Measurements from ENCODE around the gene TMUB2. TPM values are rescaled to one million over a fixed set of nuclear protein-coding genes. Genes with fewer than 3 reads are reported as not detected.
"Not testable (repeated sequence)": the region's sequence is repeated elsewhere in the genome, so short reads cannot be mapped to it uniquely, and the experiment has no call there.

Gene TMUB2
- total and polyA plus RNA-seq, 8 donors, result 10.7 to 62.4 (median 16.3) TPM

DNA sequence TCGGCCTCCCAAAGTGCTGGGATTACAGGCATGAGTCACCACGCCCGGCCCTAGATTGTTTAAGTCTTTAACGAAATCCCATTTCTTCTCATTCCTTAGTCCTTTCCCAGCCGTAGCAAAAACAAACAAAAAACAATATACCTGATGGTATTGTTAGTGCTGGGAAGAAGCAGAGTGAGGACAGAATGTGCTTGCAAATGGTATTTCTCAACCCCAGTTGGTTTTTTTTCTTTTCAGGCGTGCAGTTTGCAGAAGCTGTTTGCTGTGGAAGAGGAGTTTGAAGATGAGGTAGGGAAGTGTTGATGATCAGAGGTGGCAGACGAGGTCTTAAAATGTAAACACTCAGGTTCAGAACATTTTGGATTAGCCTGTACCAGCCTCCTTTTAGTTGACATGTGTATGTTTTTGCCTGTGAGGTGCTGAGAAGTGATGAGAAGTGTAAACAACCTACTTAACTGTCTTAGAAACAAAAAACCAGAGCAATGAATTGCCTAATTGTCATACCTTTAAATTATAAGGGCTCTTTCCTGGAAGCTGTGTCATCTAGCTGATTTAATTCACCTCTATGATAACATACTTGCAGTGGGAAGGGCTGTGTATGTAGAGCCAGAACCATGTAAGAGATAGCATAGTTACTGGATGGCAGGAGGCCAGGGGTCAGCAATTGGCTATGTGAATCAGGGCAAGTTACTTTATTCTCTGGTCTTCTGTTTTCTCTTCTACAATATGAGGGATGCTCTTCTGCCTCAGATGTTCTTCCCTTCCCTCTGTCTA is 41.6 kb upstream of the TMUB2 start:
- Histone ChIP-seq H3K27me3 (no peaks in the 10 kb centered on the region), H3K9me3 (no peaks in the 10 kb centered on the region), H3K4me1 (peaks cover 7 to 17% (median 15%) of the 10 kb centered on the region in 4 donors), H3K36me3 (peaks cover 0 to 10% (median 0%) of the 10 kb centered on the region in 4 donors), H3K27ac (no peak overlapping the region), H3K4me3 (no peak overlapping the region)
- TF ChIP-seq POLR2A (IDR thresholded peaks at IDR 0.05) (no peak), EP300 (IDR thresholded peaks at IDR 0.05) (no peak), CTCF (IDR thresholded peaks at IDR 0.05) (no peak), POLR2AphosphoS5 (IDR thresholded peaks at IDR 0.05) (no peak)
- 71 to 80% (median 79%) methylated on average over 7 of the region's 7 CpGs for WGBS, 5 donors
- intact Hi-C loops (cut with DNase I; ENCODE audit: low total_unique reads), result no loop called here
- no peak for DNase-seq

DNA sequence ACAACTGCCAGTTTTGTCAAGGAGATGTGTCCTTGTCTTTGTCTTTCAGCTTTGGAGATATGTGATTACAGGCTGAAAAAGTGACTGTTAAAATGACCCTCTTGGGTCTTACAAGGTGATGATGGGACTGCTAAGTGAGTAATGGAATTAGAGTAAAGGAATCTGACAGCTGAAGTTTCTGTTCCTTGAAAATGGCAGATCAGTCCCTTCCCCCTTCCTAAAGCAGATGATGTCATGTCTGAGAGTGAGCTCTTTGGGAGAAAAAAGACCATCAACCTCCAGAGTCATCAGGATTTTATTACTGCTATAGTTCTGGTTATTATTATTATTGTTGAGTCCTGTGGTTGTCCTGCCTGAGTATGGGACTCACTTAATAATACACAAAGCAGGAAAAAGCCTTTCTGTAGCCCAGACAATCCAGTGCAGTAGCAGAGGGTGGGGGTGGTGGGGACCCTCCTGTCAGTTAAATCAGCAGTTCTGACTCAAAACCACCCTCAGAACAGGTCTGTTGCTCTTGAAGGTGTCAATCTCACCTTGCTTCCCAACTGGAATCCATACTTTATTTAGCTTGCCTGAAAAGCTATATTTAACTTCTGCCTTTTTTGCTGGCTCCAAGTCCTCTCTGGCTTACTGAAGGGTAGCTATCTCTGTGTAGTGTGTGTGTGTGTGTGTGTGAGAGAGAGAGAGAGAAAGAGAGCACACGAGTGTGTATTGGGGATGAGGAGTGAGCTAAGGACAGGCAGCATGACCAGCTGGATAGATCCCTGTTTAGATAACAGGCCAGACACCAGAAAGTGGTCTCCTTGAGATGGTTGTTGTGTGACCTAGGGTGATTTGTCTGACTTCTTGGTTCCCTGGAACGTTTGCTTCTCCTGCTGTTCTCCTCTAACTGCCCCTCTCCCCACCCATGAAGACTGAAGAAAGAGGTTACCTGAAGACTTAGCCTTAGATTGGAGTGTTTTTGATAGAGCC is 40.1 kb upstream of the TMUB2 start:
- Histone ChIP-seq H3K27me3 (no peaks in the 10 kb centered on the region), H3K9me3 (no peaks in the 10 kb centered on the region), H3K4me3 (no peak overlapping the region), H3K36me3 (peaks cover 0 to 10% (median 0%) of the 10 kb centered on the region in 4 donors), H3K4me1 (peaks cover 7 to 12% (median 11%) of the 10 kb centered on the region in 4 donors), H3K27ac (no peak overlapping the region)
- TF ChIP-seq POLR2AphosphoS5 (IDR thresholded peaks at IDR 0.05) (no peak), CTCF (IDR thresholded peaks at IDR 0.05) (no peak), POLR2A (IDR thresholded peaks at IDR 0.05) (no peak), EP300 (IDR thresholded peaks at IDR 0.05) (no peak)
- no peak for DNase-seq
- 46 to 69% (median 56%) methylated on average over 2 of the region's 2 CpGs for WGBS, 5 donors
- intact Hi-C loops (cut with DNase I; ENCODE audit: low total_unique reads), result no loop called here

DNA sequence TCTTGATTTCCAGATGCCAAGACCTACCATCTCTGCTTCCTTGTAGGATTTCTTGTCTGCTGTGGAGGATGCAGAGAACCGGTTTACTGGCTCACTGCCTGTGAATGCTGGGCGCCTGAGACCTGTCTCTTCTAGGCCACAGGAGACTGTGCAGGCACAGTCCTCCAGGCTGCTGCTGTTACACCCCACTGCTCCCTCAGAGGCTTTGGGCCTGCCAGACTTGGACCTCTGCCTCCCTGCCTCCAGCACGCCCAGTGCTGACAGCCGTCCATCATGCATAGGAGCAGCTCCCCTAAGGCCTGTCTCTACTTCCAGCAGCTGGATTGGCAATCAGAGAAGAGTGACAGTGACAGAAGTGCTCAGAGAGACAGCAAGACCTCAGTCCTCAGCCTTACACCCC is 39.0 kb upstream of the TMUB2 start:
- intact Hi-C loops (cut with DNase I; ENCODE audit: low total_unique reads), result no loop called here
- no peaks in the 10 kb centered on the region for H3K27me3 ChIP-seq
- H3K4me1 ChIP-seq, result peaks cover 0 to 3% (median under 1%) of the 10 kb centered on the region in 4 donors
- 90 to 97% (median 94%) methylated on average over 3 to 4 of the region's 4 CpGs for WGBS, 5 donors
- TF ChIP-seq POLR2A (IDR thresholded peaks at IDR 0.05) (no peak), POLR2AphosphoS5 (IDR thresholded peaks at IDR 0.05) (no peak), EP300 (IDR thresholded peaks at IDR 0.05) (no peak), CTCF (IDR thresholded peaks at IDR 0.05) (no peak)
- H3K4me3 ChIP-seq, result no peak overlapping the region
- DNase-seq, result no peak
- H3K9me3 ChIP-seq, result no peaks in the 10 kb centered on the region
- no peak overlapping the region for H3K27ac ChIP-seq
- peaks cover 0 to 10% (median 0%) of the 10 kb centered on the region in 4 donors for H3K36me3 ChIP-seq

DNA sequence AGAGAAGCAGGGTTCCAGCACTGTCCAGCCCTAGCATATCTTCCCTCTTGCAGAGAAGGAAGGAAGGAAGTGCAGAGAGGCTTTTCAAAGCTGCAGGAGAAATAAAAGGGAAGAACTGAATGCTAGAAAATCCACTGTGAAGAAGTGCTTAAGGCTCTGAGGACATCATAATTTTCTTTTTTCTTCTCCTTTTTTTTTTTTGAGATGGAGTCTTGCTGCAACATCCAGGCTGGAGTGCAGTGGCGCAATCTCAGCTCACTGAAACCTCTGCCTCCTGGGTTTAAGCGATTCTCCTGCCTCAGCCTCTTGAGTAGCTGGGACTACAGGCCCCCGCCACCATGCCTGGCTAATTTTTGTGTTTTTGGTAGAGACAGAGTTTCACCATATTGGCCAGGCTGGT is 37.7 kb upstream of the TMUB2 start:
- intact Hi-C loops (cut with DNase I; ENCODE audit: low total_unique reads); H3K4me1 ChIP-seq; H3K4me3 ChIP-seq; DNase-seq; H3K27ac ChIP-seq; H3K27me3 ChIP-seq; H3K9me3 ChIP-seq: not testable (repeated sequence)
- 92 to 93% (median 92%) methylated on average over 3 of the region's 3 CpGs for WGBS, 5 donors
- peaks cover 0 to 10% (median 0%) of the 10 kb centered on the region in 4 donors for H3K36me3 ChIP-seq
